Measurements from ENCODE around the gene FGFR2. TPM values are rescaled to one million over a fixed set of nuclear protein-coding genes. Genes with fewer than 3 reads are reported as not detected.

FGFR2 gene
- total and polyA plus RNA-seq, 12 donors = 0.09 to 0.81 (median 0.51) TPM

GRCh38 chr10:121543545-121543944 is 54.7 kb downstream of the FGFR2 start:
- Histone ChIP-seq H3K27ac (no peak overlapping the region), H3K9me3 (peaks cover 0 to 7% (median 0%) of the 10 kb centered on the region in 11 donors), H3K27me3 (peaks cover 0 to 5% (median 0%) of the 10 kb centered on the region in 7 donors), H3K36me3 (no peaks in the 10 kb centered on the region), H3K4me3 (no peak overlapping the region), H3K4me1 (no peaks in the 10 kb centered on the region)
- ATAC-seq (no peak), DNase-seq (no peak)
- intact Hi-C loops (cut with DNase I) = no loop called here
- 76 to 82% methylated on average over 7 of the region's 7 CpGs for WGBS, 2 donors
- no peak for TF ChIP-seq CTCF (IDR thresholded peaks at IDR 0.05)

- peaks cover 0 to 5% (median 0%) of the 10 kb centered on the region in 7 donors for H3K27me3 ChIP-seq
- no peaks in the 10 kb centered on the region for H3K36me3 ChIP-seq
- intact Hi-C loops (cut with DNase I) = no loop called here
- WGBS, 2 donors = 82% methylated on average over 8 of the region's 8 CpGs
- H3K4me1 ChIP-seq = no peaks in the 10 kb centered on the region
- no peak overlapping the region for H3K27ac ChIP-seq
- DNase-seq (no peak), ATAC-seq (no peak)
- TF ChIP-seq CTCF (IDR thresholded peaks at IDR 0.05) = no peak
- no peak overlapping the region for H3K4me3 ChIP-seq
- peaks cover 0 to 7% (median 0%) of the 10 kb centered on the region in 11 donors for H3K9me3 ChIP-seq
These were observed 56.7 kb downstream of the FGFR2 start for GRCh38 chr10:121541450-121542120.

- 47 to 58% methylated on average over 6 of the region's 6 CpGs for WGBS, 2 donors
- Histone ChIP-seq H3K27me3 (peaks cover 0 to 5% (median 0%) of the 10 kb centered on the region in 7 donors), H3K9me3 (peaks cover 0 to 7% (median 0%) of the 10 kb centered on the region in 11 donors), H3K4me1 (no peaks in the 10 kb centered on the region), H3K36me3 (no peaks in the 10 kb centered on the region), H3K4me3 (no peak overlapping the region), H3K27ac (no peak overlapping the region)
- no peak for TF ChIP-seq CTCF (IDR thresholded peaks at IDR 0.05)
- DNase-seq (no peak), ATAC-seq (no peak)
- intact Hi-C loops (cut with DNase I) = no loop called here
These were observed 57.4 kb downstream of the FGFR2 start for GRCh38 chr10:121540732-121541395.

GRCh38 chr10:121539786-121540185 is 58.5 kb downstream of the FGFR2 start:
- peaks cover 0 to 5% (median 0%) of the 10 kb centered on the region in 7 donors for H3K27me3 ChIP-seq
- no peak overlapping the region for H3K27ac ChIP-seq
- 78 to 82% methylated on average over 7 of the region's 7 CpGs for WGBS, 2 donors
- TF ChIP-seq CTCF (IDR thresholded peaks at IDR 0.05) = no peak
- intact Hi-C loops (cut with DNase I) = no loop called here
- H3K36me3 ChIP-seq = no peaks in the 10 kb centered on the region
- no peak overlapping the region for H3K4me3 ChIP-seq
- peaks cover 0 to 7% (median 0%) of the 10 kb centered on the region in 11 donors for H3K9me3 ChIP-seq
- H3K4me1 ChIP-seq = no peaks in the 10 kb centered on the region
- no peak for ATAC-seq
- DNase-seq = no peak

Data from heart right ventricle (tissue), 16 donors.